HG03108 (cell line): Measurements from ENCODE around the gene TIMM13.

Source experiments
- ATAC-seq: cut with Tn5 transposase; IDR thresholded peaks from one replicate; pipeline ENCODE4 v1.9.1; 2021; ENCODE audit warnings: moderate library complexity; ENCODE audit not compliant: unreplicated experiment

The TIMM13 gene

DNA sequence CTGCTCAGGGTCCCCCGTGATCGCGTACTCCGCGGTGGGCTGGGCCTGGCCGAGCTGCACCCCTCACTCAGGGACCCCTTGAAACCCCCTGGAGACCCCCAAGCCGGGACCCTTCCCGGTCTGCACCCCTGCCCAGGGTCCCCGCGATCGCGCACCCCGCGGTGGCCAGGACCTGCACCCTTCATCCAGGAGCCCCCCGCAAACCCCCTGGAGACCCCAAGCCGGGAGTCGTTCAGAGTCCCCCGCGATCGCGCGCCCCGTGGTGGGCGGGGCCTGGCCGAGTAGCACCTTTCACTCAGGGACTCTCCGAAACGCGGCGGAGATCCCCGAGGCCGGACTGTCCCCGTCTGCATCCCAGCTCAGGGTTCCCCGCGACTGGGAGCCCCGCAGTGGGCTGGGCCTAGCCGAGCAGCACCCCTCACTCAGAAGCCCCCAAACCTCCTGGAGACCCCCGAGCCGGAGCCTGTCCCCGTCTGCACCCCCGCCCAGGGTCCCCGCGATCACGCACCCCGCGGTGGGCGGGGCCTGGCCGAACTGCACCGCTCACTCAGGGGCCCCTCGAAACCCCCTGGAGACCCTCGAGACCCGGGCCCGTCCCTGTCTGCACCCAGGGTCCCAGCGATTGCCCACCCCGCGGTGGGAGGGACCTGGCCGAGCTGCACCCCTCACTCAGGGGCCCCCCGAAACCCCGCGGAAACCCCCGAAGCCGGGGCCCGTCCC lies 28.6 kb upstream of the TIMM13 start:
- ATAC-seq = peak; percentile 35

DNA sequence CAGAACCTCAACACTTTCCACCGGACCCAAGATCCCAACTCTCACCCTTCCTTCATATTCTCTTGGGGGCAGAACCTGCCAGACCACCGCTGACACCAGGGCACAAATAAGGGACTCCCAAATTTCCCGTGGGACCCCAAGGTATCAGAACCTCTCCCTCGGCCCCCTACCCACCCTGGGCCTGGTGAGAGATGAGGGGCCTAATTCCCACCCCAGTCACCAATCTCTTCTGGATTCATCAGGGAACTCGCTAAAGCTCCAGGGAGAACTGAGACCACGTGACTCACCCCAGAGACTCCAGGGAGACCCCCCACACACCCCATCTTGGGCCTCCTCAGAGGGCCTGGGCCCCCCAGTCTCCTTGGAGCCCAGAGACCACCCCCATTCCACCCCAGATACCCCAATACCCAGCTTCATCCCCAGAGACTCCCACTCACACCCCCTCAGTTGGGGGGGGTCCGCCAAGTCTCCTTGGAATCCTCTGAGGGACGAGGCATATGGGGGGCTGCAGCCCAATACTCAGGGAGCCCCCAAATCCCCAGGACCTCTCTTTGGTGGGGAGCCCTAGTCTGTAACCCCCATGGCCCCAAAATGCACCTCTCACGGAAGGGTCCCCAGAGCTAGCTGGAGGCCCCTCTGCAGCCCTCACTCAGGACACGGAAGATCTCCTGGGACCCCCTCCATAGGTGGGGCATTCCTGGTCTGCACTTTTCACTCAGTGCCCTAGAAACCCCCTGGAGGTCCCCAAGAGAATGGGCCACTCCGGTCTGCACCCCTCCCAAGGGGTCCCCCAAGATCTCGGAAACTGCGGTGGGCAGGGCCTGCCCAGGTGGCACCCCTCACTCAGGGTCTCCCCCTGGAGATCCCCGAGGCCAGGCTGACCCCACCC lies 27.8 kb upstream of the TIMM13 start:
- ATAC-seq = no peak

DNA sequence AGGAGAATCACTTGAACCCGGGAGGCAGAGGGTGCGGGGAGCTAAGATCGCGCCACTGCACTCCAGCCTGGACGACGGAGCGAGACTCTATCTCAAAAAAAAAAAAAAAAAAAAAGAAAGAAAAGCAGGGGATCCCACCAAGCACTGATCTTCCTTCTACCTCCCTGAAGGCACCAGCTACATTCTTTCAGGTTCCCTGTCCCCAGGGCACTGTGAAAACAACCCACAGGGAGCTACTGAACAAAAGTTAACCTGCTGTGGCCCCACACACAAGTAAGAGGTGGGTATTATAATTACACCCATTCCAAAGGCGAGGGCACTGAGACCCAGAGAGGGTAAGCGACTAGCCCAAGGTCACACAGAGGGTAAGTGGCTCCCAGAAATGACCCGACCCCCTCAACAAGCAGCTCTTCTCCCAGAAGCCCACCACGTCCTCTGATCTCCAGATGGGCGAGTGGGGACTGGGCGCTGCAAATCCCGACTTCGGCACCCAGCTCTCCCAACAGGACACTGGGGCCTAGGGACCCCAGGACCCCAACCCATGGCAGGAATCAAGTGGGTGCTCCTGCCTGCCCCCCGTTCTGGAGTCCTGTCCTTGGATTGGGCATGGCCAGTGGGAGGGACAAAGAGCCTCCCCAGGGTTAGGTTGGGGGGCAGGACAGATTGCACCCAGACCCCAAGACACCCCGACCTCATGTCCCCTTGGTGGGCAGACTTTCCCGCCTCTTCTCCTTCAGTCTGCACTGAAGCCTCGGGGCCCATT lies 27.0 kb upstream of the TIMM13 start:
- ATAC-seq = no peak

DNA sequence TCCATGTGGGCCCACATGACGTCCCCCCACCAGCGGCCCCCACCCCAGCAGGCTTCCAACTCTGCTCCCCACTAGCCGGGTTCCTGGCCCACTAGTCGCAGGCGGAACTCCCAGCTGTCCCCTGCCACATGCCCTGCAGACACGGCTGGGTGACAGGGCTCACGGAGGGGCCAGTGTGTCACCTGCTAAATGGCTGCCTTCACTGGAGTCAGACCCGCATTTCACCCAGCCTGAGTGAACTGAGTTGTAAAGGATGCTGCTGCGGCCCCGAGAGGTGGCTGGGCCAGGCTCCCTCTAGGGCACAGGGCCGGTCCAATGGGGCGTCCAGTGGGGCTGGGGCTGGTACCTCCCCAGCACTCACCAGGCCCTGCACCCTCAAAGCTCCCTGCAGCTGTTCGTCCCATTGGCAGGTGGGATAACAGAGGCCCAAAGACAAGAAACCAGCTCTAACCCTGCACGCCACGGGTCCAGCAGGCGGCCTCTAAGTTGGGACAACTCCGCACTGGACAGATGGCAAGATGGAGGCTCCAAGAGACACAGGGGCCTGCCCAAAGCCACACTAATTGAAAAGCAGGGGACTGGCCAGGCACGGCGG lies 26.1 kb upstream of the TIMM13 start:
- no peak for ATAC-seq

DNA sequence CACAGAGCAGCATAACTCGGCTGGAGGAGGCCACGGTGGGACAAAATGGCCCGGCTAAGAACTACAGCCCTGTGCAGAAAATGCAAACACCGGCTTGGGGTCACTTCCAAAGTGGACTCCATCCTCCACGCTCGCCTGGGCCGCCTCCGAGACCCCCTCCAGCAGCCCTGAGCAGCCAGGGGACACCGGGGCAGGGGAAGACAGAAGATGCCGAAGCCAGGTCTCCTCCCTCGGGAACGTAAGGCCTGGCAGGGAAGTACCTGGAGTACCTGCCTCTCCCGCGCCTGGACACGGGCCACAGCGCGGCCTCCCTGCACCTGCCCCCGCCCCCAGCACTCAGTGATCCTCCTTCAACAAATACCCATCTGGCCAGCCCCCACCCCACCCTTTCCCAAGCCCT lies 24.4 kb upstream of the TIMM13 start:
- no peak for ATAC-seq

DNA sequence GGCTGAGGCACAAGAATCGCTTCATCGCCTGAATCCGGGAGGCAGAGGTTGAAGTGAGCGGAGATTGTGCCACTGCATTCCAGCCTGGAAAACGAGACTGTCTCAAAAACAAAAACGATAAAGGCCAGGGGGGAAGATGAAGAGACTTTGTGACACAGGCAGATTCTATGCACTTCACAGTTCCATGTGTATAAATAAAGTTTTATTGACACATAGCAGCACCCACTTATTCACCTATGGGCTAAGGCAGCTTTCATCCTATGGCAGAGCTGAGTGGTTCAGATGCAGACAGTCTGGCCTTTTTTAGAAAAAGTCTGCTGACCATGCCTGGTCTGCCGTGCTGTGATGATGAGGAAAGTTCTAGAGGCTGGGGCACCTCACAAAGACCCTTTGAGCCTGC lies 23.8 kb upstream of the TIMM13 start:
- no peak for ATAC-seq

DNA sequence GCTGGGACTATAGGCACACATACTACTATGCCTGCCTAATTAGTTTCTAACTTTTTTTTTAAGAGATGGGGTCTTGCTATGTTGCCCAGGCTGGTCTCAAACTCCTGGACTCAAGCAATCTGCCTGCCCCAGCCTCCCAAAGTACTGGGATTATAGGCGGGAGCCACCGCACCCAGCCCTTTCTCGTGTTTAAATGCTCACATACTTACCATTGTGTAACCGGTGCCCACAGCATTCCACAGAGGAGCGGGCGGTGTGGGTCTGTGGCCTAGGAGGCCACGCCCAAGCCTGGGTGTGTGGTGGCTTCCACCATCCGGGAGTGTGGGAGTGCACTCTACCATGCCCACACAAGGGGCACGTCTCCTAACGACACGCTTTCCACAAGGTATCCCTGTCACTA lies 21.6 kb upstream of the TIMM13 start:
- ATAC-seq = no peak

DNA sequence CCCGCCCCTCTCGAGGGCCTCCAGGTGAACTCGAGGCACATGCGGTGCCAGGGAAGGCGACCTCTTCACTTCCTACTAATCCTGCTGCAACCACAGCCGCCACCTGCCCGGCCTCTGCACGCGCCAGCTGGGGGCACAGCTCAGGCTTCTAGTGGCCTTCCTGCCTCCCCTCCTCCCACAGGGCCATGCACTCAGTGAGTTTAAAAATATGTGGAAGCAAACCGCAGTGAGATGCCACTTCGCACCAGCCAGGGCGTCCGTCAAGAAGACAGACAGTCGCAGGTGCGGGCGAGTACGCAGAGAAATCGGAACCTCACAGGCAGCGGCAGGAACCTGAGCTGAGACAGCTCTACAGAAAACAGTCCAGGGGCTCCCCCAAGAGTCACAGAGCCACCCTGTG lies 19.0 kb upstream of the TIMM13 start:
- no peak for ATAC-seq

DNA sequence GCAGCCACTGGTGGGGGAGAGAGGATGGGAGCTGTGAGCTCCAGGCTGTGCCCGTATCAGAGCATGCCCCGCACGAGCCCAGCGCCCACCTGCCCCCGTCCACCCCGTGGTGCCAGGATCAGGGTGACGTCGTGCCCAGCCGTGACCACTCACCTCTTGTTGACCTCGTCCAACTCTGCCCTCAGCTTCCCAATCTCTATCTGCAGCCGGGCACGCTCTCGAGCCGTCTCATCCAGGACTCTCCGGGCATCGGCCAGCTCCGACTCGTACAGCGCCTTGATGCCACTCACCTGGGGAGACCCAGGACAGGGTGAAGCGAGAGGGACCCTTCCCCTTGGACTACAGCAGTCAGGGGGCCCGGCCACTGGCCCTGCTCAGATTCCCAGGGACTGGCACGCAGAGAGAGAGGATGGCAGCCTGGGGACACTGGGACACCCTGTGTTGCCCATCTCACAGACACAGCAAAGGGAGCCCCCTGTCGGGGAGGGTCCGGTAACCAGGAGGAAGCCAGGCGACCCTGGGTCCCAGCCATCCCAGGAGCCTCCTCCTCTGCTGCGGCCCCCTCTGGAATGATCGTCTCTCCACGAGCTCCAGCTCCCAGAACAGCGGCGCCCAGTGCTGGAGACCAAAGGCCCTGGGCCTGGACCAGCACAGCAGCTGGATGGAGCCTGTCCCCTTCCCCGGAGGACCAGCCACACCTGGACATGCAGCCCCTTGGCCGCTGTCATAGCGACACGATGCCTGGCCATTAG lies 17.0 kb upstream of the TIMM13 start:
- ATAC-seq = no peak

DNA sequence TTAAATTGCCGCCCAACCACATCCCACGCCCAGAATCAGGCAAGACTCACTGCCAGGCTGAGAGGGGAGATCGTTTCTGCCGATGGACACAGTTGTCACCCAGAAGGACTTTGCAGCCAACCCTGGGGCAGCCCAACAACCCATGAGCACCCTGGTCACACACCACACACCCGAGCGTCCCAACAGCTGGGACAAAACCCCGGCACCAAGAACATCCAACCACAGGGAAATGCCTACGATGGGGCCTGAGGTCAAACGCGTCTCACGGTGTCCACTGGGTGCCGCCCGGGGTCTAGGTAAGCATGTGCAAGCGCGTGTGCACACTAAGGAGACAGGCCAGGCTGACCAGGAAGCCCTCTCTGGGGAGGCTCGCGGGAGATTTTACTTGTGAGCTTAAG lies 16.4 kb upstream of the TIMM13 start:
- no peak for ATAC-seq

DNA sequence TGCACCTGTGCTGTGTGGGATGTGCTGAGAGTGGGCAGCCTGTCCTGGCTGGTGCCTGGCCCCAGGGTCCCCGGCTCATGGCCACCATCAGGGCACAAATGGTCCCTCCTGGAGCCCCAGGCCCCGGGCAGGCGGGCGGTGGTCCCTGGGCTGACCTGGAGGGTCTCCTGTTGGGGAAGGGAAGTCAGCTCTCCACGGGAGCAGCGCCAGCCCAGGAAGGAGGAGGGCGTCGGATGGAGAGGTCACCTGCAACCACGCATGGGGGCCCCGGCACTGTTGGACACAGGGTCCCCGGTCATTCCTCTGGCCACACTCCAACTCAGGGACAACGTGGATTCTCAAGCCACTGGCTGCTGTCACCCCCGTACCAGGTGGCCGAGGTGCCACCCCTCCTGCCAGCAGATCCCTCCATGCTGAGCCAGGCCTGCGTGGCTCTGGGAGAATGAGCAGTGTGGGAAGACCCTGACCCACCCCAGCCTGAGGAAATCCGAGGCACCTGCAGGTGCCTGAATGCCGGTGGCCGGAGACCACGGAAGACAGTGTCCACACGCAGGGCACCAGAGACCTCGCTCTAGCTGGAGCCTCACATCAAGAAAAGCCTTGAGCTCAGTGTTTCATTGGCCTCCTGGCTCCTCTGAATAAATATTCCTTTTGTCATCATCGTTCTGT lies 15.9 kb upstream of the TIMM13 start:
- ATAC-seq = no peak

DNA sequence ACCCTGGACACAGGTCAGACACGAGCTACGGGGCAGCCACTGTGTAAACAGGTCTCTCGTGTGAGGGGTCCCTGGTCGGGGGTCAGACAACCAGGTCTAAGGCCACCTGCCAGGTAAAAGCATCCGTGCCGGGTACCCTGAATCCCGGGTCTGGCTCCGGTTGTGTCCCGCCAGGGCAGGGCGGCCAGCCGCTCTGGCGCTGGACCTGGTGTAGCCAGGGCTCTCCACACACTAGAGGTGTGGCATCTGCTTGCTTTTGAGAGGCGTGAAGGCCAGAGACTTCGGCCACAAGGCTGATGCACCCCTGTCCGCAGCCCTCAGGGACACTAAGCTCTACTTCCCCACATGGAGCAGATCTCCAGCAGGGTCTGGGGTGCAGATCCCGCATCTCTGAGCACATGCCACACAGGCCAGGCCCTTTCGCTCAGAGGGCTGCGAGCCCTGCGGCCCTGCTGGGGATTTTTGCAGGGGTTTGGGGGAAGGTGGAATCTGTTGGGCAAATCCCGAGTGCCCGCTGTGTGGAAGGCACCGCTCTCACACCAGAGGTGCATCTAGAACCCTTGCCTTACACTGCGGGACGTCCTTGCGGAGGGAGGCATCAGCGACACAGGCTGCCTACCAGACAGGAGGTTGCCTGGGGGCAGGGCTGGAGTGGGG lies 13.8 kb upstream of the TIMM13 start:
- no peak for ATAC-seq

DNA sequence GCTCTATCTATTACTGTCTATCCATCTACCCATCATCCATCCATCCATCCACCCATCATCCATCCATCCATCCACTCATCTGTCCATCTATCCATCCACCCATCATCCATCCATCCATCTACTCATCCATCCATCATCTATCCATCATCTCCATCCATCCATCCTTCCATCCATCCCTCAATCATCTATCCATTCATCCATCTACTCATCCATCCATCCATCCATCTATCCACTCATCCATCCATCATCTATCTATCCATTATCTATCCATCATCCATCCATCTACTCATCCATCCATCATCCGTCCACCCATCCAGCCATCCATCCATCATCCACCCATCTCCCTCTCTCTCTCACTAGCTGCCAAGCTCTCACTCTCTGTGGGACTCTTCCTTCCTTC lies 13.1 kb upstream of the TIMM13 start:
- no peak for ATAC-seq

DNA sequence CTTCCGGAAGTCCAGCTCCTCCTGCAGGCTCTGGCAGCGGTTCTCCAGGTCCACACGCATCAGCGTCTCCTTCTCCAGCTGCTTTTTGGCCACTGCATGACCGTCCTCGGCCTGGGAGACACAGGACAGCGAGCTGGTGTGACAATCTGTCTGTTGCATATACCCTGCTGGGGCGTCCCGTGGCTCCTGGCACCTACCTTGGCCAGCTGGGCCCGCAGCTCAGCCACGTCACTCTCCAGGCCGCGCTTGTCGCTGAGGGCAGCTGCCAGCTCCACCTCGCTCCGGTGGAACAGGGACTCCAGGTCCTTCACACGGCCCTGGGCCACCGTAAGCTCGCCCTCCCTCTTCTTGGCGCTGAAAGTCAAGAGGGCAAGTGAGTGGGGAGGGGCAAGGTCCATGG lies 10.8 kb upstream of the TIMM13 start:
- no peak for ATAC-seq

DNA sequence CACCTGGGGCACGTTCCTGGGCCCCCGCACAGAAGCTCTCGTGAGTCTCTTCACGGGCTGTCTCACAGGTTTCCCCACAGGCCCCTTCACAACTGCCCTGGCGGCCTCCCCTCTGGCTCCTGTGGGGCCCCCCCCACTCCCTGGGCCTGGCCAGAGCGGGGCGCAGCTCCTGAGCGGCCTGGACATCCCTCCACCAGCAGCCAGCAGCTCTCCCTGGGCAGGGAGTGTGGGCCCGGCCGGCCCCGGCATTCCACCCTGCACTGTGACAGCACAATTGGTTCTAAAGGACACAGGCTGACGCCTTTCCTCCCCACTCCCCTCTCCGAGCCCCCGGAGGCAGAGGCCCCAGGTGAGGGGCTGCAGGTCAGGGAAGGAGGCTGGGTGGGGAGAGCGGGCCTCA lies 9.5 kb upstream of the TIMM13 start:
- ATAC-seq = no peak

DNA sequence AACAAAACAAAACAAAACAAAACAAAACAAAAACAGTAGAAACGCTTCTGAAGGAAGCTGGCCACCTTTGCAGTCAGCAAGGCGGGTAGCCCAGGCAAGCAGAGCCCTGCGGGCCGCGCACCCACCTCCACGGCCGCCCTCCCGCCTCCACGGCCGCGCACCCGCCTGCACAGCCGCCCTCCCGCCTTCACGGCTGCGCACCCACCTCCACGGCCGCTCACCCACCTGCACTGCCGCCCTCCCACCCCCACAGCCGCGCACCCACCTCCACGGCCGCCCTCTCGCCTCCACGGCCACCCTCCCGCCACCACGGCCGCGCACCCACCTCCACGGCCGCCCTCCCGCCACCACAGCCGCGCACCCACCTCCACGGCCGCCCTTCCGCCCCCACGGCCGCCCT lies 9.0 kb upstream of the TIMM13 start:
- no peak for ATAC-seq

DNA sequence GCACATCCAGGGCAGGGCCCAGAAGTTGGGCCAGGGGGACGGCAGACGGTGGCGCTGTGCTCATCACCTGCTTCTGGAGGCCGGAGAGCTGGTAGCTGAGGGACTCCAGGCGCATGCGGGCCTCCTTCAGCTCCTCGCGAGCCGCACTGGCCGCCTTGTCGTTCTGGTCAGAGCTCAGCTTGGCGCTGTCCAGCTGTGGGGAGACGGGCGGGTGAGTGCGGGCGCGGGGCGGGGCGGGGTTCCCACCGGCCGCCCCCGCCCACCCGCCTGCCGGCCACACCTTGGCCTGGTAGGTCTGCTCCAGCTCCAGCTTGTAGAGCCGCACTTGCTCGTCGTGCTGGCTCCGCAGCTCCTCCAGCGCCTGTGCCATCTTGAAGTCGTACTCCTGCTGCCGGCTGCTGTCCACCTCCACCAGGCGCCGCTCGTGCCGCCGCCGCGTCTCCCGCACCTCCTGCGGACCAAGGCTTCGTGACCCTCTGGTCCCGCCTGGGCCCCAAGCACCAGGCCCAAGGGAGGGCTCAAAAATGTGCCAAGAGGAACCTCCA lies 7.4 kb upstream of the TIMM13 start:
- no peak for ATAC-seq

DNA sequence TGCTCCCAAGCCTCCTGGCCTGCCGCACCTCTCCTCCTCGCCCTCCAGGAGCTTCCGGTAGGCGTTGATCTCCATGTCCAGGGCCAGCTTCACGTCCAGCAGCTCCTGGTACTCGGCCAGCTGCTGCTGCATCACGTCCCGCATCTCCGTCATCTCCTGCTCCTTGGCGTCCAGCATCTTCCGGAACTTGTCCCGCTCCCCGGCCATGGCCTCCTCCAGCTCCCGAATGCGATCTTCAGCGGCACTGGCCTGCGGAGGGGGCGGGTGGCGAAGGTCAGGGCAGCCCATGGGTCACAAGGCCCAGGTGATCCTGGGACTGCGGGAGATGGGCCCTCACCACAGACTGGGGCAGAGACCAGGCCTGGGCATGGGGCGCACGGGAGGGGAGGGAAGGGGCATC lies 6.9 kb upstream of the TIMM13 start:
- ATAC-seq = no peak

DNA sequence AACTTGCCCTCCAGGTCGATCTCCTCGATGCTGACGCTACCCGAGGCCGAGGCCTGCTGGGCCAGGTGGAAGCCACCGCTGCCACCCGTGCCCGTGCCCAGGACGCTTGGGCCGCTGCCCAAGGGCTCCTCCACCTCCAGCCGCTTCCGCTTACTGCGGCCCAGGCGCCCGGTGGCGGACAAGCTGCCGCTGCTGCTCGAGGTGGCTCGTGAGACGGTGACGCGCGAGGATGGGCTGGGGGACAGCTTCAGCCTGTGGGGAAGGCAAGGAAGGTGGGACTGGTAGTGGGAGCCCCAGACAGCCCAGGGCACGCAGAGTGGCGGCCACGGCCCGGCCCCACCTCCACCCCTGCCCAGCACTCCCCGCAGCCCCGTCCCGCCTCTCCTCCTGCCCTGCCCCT lies 6.5 kb upstream of the TIMM13 start:
- ATAC-seq = no peak
